Amygdala (tissue), 56 donors: ENCODE results near the gene MEMO1.
A peak's percentile ranks its signal among the peaks of the same experiment; 100 is the strongest.
"Not testable (repeated sequence)": the region's sequence is repeated elsewhere in the genome, so short reads cannot be mapped to it uniquely, and the experiment has no call there.

Source experiments
- DNase-seq, 56 donors: peaks; one replicate each; lab custom pipeline; 2025; lab: John Stamatoyannopoulos, UW

The MEMO1 gene

DNA sequence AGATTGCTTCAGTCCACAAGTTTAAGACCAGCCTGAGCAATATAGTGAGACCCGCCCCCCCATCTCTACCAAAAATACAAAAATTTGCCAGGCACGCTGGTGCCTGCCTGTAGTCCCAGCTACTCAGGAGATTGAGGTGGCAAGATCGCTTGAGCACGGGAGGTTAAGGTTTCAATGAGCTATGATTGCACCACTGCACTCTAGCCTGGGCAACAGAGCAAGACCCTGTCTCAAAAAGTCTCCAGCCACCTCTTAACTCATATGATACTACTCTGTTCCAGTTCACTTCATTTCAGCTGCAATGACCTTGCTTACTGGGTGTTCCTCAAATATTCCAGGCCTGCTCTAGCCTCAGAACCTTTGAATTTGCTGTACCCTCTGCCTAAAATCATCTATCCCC, 11.4 kb downstream of the MEMO1 start:
- DNase-seq: no peak

DNA sequence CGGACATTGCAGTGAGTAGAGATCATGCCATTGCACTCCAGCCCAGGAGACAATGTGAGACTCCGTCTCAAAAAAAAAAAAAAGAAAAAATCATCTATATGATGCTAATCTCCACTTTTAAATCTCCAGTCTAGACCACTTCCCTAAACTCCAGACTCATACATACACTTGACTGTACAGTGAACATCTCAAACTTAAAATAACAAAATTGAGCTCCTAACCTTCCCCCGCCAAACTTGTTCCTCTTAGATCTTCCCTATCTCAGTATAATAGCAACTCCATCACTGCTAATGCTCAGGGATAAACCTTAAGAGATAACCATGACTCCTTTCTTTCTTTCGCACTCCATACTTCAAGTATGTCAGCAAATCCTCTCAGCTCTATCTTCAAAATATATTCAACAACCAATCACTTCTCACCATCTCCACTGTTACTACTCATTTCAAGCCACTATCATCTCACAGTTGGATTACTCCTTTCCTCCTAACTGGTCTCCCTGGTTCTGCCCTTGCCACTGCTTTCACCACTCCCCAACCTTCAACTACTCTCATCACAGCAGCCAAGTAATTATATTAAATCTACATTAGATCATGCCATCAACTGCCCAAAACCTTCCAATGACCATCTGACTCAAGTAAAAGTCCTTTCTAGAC, 12.0 kb downstream of the MEMO1 start:
- DNase-seq: no peak

DNA sequence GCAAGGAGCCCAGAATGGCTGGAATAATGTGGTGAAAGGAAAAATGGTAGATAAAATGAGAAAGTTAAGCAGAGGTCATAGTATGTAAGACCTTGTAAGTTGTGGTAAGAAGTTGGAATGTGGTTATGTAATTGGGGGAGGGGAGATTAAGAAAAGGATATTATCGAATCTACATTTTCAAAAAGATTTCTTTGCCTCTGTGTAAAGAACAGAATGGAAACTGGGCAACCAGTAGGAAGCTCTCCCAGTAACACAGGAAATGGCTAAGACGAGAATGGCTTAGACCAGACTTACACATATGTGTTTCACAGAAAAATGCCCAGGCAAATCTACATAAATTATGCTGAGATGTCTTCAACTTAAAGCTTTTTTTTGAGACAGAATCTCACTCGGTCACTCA, 13.2 kb downstream of the MEMO1 start:
- DNase-seq: no peak

- no peak for DNase-seq
These were observed 14.1 kb downstream of the MEMO1 start for GRCh38 chr2:31996571-31997150.

- DNase-seq: no peak
These were observed 17.9 kb downstream of the MEMO1 start for GRCh38 chr2:31992934-31993333.

DNA sequence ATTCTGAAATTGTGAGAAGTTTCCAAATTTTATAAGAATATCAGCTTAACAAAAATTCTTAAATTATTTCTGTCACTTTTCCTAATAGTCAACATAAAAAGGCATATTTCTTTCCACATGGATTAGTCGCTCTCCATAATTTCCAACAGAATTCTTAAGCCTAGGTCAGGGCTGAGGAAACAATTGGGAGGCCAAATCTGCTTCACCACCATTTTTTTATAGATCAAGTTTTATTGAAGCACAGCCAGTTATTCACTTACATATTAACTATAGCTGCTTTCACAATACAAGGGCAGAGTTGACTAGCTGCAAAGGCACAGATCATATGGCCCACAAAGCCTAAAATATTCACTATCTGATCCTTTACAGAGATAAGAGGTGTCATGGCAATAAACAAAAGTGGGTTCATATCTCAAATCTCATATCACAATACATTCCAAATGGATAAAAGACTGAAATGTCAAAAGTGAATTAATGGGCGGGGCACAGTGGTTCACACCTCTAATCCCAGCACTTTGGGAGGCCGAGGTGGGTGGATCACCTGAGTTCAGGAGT, 18.7 kb downstream of the MEMO1 start:
- no peak for DNase-seq

DNA sequence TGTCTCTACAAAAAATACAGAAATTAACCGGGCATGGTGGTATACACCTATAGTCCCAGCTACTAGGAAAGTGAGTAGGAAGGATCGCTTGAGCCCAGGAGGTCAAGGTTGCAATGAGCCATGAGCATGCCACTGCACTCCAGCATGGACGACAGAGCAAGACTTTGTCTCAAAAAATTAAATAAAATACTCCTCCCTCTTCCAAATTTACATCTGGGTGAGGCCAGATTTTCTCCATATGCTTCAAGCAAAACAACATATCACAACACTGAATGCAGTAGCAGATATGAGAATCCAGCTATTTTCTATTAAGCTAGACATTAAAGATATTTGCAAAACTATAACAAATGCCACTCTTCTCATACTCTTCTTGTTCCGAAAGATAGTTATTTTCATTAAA, 20.9 kb downstream of the MEMO1 start:
- no peak for DNase-seq

GRCh38 chr2:31987454-31988220, 23.2 kb downstream of the MEMO1 start:
- DNase-seq: no peak

- no peak for DNase-seq
These were observed 23.9 kb downstream of the MEMO1 start for GRCh38 chr2:31986906-31987305.

DNA sequence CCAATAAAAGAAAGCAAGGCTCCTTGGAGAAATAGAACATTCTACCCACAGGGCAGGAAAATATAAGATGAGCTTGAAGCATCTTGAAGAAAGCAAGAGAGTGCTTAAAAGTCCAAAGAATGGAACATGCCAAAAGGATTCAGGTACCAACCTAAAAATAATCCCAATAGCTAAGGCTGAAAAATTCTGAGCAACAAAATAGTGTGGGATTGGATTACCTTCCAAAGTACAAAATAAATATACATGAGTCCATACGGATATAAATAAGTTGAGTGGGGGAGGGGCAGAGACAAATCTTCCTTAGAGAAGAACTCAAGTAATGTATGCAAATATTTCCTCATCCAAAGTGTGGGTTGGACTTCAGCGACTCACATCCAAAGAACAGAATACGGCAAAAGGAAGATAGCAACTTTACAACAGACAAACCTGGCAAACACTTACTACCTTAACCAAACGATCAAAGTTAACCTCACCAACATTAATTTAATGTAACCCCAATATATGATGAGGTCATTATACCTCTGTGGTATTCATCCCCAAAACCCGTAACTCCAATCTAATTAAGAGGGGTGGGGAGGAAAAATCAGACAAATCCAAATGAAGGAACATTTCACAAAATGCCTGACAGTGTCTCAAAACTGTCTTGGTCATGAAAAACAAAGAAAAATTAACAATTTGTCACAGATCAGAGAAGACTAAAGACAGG, 26.9 kb downstream of the MEMO1 start:
- no peak for DNase-seq

DNA sequence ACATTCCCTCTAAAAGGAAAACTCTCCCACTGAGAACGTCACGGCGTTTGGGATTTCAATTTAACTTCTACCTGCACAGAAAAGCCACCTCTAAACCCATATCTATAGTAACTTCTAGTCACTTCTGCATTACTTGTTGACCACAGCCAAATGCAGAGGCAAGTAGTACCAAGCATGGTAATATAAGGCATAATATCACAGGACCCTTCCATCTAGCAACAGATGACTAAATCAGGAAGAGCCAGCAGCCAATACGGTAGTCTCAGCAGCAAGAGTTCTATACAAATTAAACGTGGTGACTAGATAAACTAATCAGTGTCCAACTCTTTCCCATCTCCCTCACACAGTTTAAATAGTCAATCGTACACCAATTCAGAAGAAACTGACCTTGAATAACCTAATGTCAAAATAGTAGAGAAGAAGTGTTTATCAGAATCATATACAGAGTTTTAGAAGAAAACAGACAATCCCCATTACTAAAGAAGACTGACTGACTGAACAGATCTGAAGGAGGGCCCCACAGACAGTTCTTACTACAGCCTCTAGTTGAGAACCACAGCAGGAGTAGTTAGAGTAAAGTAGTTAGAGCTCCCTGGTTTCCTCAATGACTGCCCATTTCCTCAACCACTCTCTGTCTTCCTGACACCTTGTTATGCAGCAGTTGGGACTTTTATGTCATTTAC, 30.0 kb downstream of the MEMO1 start:
- DNase-seq: peak in 2 of 56 donors; percentile 6 to 8

GRCh38 chr2:31979956-31980355, 30.9 kb downstream of the MEMO1 start:
- no peak for DNase-seq

GRCh38 chr2:31979018-31979417, 31.8 kb downstream of the MEMO1 start:
- DNase-seq: no peak

DNA sequence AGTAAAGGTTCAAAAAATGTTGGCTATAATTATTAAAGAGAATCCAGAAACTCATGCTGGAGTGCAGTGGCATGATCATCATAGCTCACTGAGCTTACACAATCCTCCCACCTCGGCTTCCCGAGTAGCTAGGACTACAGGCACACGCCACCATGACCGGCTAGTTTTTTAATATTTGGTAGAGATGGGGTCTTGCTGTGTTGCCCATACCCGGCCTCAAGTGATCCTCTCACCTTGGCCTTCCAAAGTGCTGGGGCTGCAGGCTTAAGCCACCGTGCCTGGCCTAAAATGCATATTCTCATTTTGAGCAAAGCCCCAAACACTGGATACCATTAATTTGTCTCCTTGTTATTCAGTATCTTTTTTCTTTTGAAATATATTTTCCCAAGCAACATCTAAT, 32.4 kb downstream of the MEMO1 start:
- no peak for DNase-seq

GRCh38 chr2:31973665-31974064, 37.1 kb downstream of the MEMO1 start:
- no peak for DNase-seq

GRCh38 chr2:31972059-31972458, 38.7 kb downstream of the MEMO1 start:
- no peak for DNase-seq

- no peak for DNase-seq
These were observed 41.6 kb downstream of the MEMO1 start for GRCh38 chr2:31969178-31969577.

DNA sequence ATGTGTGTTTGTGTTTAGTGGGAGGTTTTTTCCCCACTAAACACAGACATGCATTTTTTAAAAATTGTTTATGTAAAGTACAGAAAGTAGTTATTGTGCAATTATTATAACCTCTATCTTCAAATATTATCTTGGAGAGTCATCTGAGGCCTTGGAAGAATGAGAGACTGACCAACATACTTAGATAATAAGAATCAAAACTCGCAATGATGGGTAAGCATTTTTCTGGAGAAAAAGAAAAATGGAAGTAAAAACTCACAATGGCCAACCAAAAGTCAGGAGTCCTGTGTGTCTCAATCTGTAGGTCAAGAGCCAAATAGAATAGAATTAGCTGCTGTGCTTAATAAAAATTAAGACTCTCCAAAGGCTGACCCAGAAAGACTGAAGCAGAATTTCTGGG, 43.0 kb downstream of the MEMO1 start:
- DNase-seq: no peak

DNA sequence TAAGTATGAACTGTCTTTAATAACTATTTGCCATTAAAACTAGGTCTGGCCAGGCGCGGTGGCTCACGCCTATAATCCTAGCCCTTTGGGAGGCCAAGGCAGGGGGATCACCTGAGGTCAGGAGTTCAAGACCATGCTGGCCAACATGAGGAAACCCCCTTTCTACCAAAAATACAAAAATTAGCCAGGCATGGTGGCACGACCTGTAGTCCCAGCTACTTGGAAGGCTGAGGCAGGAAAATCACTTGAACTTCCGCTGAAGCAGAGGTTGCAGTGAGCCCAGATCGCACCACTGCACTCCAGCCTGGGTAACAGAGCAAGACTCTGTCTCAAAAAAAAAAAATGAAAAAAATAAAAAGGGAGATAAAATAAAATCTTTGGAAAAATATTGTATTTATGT, 44.4 kb downstream of the MEMO1 start:
- not testable (repeated sequence) for DNase-seq

- no peak for DNase-seq
These were observed 45.7 kb downstream of the MEMO1 start for GRCh38 chr2:31965094-31965493.
